Activated effector memory CD4-positive, alpha-beta T cell treated with Interleukin-2 at 50 U/mL for 16 hours (primary cell): ENCODE results near the gene NAT8.
"Not testable (repeated sequence)": the region's sequence is repeated elsewhere in the genome, so short reads cannot be mapped to it uniquely, and the experiment has no call there.

Experiments used
- DNase-seq: peaks from one replicate; pipeline ENCODE4 v3.0.0-alpha.2; 2020

Gene NAT8, protein sequence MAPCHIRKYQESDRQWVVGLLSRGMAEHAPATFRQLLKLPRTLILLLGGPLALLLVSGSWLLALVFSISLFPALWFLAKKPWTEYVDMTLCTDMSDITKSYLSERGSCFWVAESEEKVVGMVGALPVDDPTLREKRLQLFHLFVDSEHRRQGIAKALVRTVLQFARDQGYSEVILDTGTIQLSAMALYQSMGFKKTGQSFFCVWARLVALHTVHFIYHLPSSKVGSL

DNA sequence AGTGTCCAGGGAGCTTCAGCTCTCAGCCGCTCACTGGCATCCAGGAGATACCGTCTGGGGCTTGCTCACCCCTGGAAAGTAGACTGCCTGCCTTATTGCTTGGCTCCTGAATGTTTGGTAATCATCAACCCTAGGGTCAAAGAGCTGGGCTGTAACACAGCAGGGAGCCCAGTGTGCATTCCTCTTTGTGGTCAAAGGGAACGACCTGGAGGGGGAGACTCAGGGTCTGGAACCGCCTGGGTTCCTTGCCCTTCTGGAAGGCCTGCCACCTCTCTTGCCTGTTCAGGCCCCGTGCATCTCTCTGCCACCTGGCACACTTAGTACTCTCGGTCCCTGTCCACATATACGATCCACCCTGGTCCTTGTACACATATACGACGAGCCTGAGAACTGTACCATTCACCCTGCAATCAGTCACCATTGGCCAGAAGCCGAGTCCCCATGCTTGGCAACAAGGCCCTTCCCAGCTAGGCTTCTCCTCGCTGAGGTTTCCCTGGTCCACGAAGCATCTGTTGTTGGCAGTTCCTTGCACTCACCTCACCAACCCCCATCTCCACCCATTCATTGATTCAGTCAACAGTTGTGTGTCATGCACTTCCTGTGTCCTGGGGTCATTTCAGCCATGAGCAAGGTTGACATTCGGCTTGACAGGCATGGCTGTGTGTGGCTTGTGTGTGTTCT lies at the start of gene NAT8:
NAT8 (minus strand) TSS at position 85 of the 681 bp plus-strand sequence. CDS start 794 bp downstream, outside the sequence.
- no peak for DNase-seq

DNA sequence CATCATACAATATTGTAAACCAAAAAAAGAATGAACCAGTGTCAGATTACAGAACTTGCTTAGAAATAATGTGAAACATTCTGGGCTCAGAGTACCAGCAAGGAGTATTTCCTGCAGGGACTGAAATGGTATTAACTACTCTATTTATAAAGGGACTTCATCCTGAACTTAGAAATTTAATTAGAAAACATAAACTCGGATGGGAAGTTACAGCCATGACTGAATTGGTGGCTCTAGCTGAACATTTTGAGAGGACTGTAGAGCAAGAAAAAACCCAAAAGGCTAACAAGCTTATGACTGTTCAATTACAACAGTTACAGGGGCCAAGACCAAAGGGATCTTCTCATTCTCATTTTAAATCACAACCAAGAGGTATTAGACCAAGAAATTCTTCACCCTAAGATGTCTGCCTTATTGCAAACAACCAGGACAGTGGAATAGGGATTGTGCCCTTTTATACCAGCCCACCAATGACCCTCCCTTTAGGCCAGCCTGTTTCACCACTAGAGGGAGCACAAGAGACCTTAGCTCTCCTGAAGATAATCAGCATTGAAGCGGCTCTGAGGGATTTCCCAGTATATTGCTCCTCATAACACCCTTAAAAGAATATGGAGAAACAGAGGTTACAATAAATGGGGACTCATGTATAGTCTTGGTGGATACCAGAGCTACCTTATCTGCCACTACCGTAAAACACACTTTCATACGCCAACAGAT lies 48.3 kb upstream of the NAT8 start:
- DNase-seq: not testable (repeated sequence)

DNA sequence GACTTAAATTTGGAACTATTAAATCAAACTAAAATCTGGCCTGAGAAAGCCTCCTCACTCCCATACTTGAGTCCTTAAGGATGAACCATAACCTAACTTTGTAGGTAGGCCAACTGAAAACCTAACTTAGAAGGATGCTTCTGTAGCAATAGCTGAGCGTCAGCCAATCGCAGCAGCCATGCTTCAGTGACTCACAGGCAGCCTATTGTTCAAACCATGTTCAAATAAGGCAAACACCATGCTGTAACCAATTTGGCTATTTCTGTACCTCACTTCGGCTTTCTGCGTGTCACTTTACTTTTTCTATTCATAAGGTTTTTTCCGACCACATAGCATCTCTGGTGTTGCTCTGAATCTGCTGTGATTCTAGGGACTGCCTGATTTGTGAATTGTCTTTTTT lies 46.3 kb upstream of the NAT8 start:
- DNase-seq: not testable (repeated sequence)

DNA sequence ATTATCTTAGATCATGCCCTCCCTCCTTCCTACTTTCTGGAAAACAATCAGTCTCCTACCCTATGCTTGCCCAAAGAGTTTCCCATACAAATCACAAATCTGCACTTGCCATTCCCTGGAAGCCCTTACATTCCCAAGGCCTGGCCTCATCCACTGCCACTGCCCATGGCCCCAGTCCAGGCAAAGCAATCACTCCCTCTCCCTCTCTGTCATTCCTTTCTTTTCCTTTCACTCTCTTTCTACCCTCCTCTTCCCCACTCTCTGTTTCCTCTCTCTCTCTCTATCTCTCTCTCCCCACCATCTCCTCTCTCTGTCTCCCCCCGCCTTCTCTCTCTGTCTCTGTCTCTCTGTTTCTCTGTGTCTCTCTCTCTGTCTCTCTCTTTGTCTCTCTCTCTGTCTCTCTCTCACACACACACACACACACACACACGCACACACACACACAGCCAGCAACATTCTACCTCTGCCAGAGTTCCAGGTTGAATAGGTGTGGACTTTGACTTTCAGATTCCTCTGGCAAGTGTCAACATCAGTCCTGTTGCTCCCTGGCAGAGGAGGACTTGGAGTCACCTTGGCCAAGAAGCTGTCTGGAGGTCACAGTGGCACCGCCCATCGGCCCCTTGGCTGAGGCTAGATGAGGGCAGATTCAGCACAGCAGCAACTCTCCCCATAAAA lies 43.7 kb upstream of the NAT8 start:
- DNase-seq: no peak

DNA sequence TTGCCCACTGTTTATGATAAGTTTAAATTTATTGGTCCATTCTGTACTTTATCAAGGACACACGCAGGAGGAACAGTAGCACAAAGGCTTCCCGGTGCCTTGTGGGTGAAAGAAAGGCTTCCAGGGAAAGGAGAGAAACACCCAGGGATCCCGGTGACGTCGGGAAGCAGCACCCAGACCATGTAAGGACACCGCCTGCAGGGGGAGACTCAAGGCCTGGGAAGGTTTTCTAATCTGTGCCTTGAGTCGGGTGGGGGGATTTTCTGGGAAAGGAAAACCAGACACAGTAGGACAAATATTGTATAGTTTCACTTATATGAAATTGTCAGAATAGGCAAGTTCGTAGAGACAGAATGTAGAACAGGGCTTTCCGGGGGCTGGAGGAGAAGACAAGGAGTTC lies 42.7 kb upstream of the NAT8 start:
- not testable (repeated sequence) for DNase-seq

DNA sequence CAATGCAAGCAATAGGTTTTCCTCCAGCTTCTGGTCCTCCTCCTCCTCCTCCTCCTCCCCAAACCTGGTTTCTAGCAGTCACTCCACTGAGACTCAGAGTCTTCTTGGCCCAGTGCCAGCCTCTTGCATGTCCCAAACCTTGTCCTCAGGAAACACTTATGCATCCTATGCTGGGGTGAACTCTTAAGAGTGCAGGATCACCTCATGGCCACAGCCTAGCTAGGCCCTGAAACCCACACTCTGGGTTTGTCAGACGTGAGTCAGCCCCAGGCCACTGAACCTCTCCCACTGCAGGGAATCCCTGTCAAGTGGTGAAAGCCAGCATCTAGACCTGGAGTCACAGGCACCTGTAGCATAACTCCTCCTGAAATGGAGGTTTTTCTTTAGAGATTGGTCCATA lies 42.1 kb upstream of the NAT8 start:
- DNase-seq: not testable (repeated sequence)

DNA sequence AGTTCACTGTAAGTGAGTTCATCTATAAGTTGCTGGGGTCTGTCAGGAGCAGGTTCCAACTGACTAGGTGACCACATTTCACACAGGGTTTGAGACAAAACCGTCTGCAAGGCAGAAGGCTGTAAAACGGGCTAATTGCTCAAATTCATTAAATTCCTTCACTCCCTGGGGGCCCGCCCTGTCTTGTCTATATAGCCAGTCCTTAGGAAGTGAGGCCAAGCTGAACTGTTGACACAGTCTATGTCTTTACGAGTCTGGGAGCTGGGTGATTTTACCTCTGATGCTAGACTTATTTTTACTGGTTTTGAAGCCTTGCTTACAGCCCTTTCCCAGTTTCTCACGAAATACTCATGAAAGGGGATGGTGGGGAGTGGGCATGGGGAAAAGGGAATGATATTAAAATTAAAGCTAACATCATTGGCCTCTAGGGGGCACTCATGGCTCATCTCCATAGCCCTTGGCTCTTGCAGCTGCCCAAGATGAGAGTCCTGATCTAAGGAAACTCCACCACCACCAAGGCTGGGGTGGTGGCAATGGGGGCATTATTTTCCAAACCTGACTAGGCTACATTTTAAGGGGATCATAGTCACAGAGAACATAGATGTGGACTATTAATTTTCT lies 37.8 kb upstream of the NAT8 start:
- not testable (repeated sequence) for DNase-seq

DNA sequence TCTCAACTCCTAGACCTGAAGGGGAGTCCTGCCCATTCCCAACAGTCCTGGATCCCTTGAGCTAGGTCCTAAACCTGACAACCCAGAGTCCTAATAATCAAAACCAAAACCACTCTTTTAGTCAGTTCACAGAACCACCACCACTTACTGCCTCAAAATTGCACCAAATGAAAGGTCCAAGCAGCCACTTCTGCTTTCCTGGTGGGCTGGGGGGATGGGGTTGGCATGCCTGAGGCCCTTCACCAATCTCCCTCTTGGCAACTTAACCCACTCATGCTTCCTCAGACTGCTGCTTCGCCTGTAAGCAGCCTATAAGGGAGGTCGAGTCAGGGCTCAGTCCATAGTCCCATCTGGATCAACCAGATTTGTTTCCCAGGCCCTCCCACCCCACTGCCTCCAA lies 37.0 kb upstream of the NAT8 start:
- DNase-seq: not testable (repeated sequence)

DNA sequence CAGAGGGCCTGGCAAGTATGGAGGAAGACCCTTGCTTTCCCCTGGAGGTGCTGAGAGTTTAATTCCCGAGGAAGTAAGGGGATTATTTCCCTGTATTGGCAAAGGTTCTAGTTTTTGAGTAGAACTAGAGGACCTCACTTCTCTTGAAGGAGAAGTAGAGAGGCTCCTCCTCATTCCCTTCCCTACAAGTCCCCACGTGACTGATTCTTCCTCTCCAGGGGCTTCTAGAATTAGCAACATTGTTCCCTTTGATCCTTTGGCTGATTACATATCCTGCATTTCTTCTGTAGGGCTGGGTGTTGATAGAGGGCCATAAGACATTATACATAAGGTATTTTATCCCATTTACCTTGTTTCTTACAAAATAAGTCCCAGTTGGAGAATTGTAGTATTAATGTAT lies 35.8 kb upstream of the NAT8 start:
- DNase-seq: not testable (repeated sequence)

DNA sequence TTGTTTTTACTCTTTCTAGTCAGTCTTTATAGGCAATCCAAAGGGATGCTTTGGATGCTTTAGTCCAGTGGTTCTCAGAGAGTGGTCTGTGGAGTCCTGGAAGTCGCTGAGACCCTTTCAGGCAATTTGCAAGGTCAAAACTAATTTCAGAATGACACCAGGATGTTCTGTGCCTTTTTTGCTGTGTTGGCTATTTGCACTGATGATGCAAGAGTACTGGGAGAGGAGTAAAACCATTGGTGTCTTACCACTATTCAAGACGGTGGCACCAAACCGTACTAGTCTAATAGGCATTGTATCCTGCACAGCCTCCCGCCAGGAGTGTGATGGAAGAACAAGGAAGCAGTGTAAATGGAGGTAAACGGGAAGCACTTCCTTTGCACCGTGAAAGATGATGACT lies 34.0 kb upstream of the NAT8 start:
- DNase-seq: not testable (repeated sequence)

DNA sequence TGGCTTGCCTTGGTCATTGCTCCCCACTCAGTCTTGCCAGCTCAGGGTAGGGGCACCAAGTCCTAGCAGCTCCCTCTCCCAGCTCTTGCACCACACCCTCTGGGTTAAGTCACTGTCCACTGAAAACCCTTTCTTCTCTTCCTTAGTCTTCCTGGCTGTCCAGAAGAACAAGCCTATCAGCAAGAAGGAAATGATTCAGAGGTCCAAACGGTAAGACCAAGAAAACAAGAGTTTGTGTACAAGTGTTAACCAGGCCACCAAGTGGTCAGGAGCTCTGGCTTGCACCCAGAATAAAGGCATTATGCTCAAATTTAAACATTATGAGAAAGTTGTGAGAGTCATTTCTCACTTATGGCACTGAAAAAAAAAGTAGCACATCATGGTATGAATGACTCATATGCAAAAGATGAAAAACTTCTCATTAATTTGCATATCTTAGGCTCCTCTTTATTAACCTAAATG lies 32.5 kb upstream of the NAT8 start:
- DNase-seq: not testable (repeated sequence)

DNA sequence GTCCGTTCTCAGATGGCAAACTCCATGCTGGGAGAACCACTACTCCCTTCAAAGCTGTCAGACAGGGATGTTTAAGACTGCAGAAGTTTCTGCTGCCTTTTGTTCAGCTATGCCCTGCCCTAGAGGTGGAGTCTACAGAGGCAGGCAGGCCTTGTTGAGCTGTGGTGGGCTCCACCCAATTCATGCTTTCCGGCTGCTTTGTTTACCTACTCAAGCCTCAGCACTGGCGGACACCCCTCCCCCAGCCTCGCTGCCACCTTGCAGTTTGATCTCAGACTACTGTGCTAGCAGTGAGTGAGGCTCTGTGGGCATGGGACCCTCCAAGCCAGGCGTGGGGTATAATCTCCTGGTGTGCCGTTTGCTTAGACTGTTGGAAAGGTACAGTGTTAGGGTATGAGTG lies 27.8 kb upstream of the NAT8 start:
- DNase-seq: not testable (repeated sequence)

DNA sequence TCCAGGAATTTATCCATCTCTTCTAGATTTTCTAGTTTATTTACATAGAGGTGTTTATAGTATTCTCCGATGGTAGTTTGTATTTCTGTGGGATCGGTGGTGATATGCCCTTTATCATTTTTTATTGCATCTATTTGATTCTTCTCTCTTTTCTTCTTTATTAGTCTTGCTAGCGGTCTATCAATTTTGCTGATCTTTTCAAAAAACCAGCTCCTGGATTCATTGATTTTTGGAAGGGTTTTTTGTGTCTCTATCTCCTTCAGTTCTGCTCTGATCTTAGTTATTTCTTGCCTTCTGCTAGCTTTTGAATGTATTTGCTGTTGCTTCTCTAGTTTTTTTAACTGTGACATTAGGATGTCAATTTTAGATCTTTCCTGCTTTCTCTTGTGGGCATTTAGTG lies 25.0 kb upstream of the NAT8 start:
- DNase-seq: not testable (repeated sequence)

DNA sequence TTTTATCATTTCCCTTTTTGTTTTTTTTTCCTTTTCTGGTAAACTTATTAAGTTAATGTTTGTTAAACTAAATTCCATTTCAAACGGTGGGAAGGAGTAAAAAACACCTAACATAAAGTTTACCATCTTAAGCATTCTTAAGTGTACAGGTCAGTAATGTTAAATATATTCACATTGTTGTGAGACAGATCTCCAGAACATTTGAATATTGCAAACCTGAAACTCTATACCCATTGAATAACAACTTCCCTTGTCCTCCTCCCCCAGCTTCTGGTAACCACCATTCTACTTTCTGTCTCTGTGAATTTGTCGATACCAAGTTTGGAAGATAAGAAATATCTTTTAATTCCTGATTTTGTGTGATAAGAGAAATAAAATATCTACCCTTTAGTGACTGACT lies 12.0 kb upstream of the NAT8 start:
- DNase-seq: no peak

DNA sequence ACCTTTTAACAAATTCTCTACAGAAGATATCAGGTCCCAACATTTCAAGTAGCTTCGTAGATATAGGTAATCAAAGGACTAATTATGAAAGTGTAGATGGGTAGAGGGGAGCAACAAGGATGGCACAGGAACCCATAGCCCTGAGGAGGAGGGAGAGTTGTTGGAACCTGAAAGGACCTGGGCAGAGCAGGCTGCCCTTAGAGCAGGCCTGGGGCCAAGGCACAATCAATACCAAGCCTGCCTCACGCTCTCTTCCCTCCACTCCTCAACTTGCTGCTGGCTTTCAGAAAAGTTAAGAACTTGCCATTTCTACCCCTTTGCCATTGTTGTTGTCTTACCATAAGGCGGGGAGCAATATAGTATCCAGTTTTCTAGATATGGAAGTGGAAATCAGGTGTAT lies 10.1 kb upstream of the NAT8 start:
- DNase-seq: no peak

DNA sequence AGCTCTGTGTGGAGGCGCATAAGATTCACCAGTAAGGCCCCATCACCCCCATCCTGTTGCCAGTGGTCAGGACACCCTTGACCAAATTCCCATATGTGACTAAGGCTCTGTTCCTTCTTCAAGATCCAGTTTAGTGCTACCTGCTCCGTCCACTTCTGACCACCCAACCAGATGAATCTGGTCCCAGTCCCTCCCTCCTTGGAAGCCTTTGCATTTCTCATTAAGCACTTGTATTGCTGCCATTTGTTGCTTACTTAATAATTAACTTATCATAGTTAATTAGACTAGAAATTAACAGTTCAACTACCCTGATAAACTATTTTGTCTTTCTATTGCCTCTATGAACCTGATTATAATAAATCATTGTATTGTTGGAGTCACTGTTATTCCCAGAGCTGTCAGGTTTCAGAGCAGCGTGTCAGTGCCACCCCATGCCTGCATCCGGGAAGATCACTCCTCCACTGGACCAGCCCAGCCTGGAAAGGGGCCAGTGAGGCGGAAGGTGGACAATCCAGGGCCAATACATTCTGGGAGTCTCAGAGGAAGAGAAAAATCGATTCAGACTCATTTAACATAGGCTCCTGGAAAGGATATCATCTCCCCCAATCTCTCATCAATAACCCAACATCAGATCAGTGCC lies 9.5 kb upstream of the NAT8 start:
- DNase-seq: no peak

DNA sequence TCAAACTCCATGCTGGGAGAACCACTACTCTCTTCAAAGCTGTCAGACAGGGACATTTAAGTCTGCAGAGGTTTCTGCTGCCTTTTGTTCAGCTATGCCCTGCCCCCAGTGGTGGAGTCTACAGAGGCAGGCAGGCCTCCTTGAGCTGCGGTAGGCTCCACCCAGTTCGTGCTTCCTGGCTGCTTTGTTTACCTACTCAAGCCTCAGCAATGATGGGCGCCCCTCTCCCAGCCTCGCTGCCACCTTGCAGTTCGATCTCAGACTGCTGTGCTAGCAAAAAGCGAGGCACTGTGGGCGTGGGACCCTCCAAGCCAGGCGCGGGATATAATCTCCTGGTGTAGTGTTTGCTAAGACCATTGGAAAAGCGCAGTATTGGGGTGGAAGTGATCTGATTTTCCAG lies 5.5 kb upstream of the NAT8 start:
- DNase-seq: not testable (repeated sequence)

DNA sequence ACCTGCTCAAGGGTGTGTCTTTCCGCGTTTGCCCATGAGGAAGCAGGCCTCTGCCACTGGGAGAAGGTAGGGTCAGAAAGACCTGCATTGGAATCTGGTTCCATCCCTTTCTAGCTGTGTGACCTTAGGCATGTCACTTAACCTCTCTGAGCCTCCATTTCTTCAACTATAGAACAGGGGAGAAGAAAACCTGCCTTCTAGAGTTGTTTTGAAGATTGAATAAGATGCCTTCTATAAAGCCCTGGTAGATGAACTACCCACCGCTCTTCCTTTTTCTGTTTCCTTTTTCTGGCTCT lies 507 bp downstream of the NAT8 start:
- DNase-seq: no peak

DNA sequence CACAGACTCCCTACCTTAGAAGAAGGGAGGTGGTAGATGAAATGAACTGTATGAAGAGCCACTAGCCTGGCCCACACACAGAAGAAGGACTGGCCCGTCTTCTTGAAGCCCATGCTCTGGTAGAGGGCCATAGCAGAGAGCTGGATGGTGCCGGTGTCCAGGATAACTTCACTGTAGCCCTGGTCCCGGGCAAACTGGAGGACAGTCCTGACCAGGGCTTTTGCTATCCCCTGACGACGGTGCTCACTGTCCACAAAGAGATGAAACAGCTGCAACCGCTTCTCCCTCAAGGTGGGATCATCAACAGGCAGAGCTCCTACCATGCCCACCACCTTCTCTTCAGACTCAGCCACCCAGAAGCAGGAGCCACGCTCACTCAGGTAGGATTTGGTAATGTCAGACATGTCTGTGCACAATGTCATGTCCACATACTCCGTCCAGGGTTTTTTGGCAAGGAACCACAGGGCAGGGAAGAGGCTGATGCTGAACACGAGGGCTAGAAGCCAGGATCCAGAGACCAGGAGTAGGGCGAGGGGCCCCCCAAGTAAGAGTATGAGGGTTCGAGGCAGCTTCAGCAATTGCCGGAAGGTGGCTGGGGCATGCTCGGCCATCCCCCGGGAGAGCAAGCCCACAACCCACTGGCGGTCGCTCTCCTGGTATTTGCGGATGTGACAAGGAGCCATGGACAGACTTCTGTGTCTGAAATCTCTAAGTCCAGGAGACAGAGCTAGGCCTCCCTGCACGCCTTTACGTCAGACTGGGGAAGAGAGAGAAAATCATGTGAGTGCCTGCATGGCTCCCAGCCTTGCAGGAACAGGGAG lies 1.1 kb downstream of the NAT8 start:
- DNase-seq: no peak

DNA sequence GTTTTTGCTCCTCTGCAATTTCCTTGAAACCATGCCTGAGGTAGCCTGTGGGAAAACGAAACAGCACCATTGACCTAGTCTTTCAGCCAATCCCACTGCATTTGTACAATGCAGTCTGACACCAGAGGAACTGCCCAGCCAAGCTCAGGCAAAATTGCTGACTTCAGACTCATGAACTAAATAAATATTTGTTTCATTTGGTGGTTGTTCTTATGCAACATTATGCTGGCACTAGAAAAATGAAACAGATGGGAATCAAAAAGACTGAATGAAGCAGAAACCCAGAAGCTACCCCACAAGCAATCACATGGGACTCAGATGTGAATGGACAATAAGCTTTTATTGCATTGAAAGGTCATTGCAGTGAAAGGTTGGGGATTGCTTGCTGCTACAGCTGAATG lies 1.7 kb downstream of the NAT8 start:
- no peak for DNase-seq

DNA sequence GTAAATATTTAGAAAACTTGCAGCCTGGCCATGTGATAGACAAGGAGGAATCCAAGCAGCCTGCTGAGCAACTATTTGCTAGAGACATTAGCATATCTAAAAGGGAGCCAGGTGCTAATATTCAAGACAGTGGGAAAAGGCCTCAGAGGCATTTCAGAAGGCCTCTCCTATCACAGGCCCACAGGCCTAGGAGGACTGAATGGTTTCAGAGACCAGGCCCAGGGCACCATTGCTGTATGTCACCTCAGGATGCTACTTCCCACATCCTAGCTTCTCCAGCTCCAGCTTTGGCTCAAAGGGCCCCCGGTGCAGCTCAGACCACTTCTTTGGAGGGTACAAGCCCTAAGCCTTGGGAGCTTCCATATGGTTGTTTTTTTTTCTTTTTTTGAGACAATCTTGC lies 3.8 kb downstream of the NAT8 start:
- no peak for DNase-seq

DNA sequence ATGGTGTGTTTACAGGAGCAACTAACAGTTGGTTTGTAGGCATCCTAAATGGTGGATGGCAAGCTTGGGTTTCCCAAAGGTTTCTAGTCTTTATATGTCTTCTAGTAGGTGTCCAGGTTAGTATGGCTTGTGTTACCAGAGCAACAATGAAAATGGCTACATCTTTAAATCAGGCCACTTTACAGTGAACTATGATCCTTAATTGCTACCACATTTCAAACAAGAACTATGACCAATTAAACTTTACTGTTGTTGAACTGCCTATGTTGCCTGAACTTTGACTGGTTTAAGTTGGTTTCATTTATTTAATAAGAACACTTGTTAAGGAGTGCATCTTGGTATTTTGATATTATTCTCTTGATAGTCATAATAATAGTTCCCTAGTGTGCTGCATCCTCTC lies 5.2 kb downstream of the NAT8 start:
- not testable (repeated sequence) for DNase-seq
